IMR-90 (cell line): ENCODE measurements around the gene IER5. TPM values are rescaled to one million over a fixed set of nuclear protein-coding genes. Genes with fewer than 3 reads are reported as not detected.
A peak's percentile ranks its signal among the peaks of the same experiment; 100 is the strongest.

Experiments used
- ATAC-seq: fragments of 200-7000 bp; cut with Tn5 transposase; 2 replicates; pipeline ENCODE4 v1.9.1; 2020; ENCODE audit warnings: low read depth, mild to moderate bottlenecking, moderate library complexity
- BruUV-seq: library from RNA; stranded (reverse); fragments of 400-500 nt; replicated peaks from 2 replicates; lab custom pipeline; 2021; lab: Mats Ljungman, UMichigan
- CTCF ChIA-PET: fragments of 300-600 bp; formaldehyde crosslinking; extraction: SDS; loops from one replicate; lab custom pipeline; 2021; ENCODE audit warnings: antibody characterized with exemption; lab: Yijun Ruan, JAX
- POLR2A ChIA-PET: fragments of 300-600 bp; sonication (Branson Sonifier 250); formaldehyde crosslinking; loops from one replicate; lab custom pipeline; 2022; ENCODE audit warnings: antibody characterized with exemption; ENCODE audit not compliant: unreplicated experiment; lab: Charles Lee
- DNase-seq: peaks from one replicate; pipeline ENCODE4 v3.0.0; 2013
- H2AFZ ChIP-seq: replicated peaks from 2 replicates; pipeline ENCODE3; 2013; ENCODE audit warnings: low read length, mild to moderate bottlenecking; ENCODE audit not compliant: poor library complexity
- H2AK5ac ChIP-seq: 2 replicates; pipeline ENCODE4 v1.6.1; 2013; ENCODE audit warnings: low read depth, low read length, inconsistent platforms
- H2AK9ac ChIP-seq: replicated peaks from 2 replicates; pipeline ENCODE3; 2013; ENCODE audit warnings: mild to moderate bottlenecking, low read depth, low read length, moderate library complexity; ENCODE audit not compliant: poor library complexity
- H2BK120ac ChIP-seq: 2 replicates; pipeline ENCODE4 v1.6.1; 2013; ENCODE audit warnings: low read depth, low read length, inconsistent platforms
- H2BK15ac ChIP-seq: 3 replicates; pipeline ENCODE4 v1.6.1; 2013; ENCODE audit warnings: low read depth, low read length, inconsistent platforms
- H2BK20ac ChIP-seq: 2 replicates; pipeline ENCODE4 v1.6.1; 2013; ENCODE audit warnings: low read depth, mild to moderate bottlenecking, inconsistent platforms, low read length, moderate library complexity
- H2BK5ac ChIP-seq: 2 replicates; pipeline ENCODE4 v1.6.1; 2013; ENCODE audit warnings: mild to moderate bottlenecking, low read depth, low read length, inconsistent platforms; ENCODE audit not compliant: poor library complexity, severe bottlenecking
- H3K14ac ChIP-seq: replicated peaks from 2 replicates; pipeline ENCODE4 v1.6.1; 2013; ENCODE audit warnings: low read depth, low read length, inconsistent platforms
- H3K18ac ChIP-seq: 2 replicates; pipeline ENCODE4 v1.6.1; 2013; ENCODE audit warnings: low read depth, low read length, control low read depth
- H3K23ac ChIP-seq: 2 replicates; pipeline ENCODE4 v1.6.1; 2013; ENCODE audit warnings: low read depth, low read length, inconsistent platforms
- H3K27ac ChIP-seq: 2 replicates; pipeline ENCODE4 v1.5.1; 2013; ENCODE audit warnings: mild to moderate bottlenecking, control low read depth, low read length; ENCODE audit not compliant: insufficient read depth
- H3K27me3 ChIP-seq: 2 replicates; pipeline ENCODE4 v1.6.1; 2013; ENCODE audit warnings: low read length; ENCODE audit not compliant: control insufficient read depth, insufficient read depth
- H3K36me3 ChIP-seq: 2 replicates; pipeline ENCODE4 v1.6.1; 2013; ENCODE audit warnings: low read length, mixed read lengths; ENCODE audit not compliant: control insufficient read depth, insufficient read depth
- H3K4ac ChIP-seq: 2 replicates; pipeline ENCODE4 v1.6.1; 2013; ENCODE audit warnings: low read depth, low read length, inconsistent platforms
- H3K4me1 ChIP-seq: 2 replicates; pipeline ENCODE4 v1.6.1; 2013; ENCODE audit warnings: low read length, mixed read lengths; ENCODE audit not compliant: control insufficient read depth, insufficient read depth
- H3K4me2 ChIP-seq: 2 replicates; pipeline ENCODE4 v1.6.1; 2013; ENCODE audit warnings: low read depth, mild to moderate bottlenecking, control low read depth, low read length, moderate library complexity
- H3K4me3 ChIP-seq: 2 replicates; pipeline ENCODE4 v1.5.1; 2013; ENCODE audit warnings: low read depth, mild to moderate bottlenecking, control low read depth, low read length, moderate library complexity; ENCODE audit not compliant: insufficient read depth
- H3K56ac ChIP-seq: 2 replicates; pipeline ENCODE4 v1.6.1; 2013; ENCODE audit warnings: low read length, inconsistent platforms; ENCODE audit not compliant: insufficient read depth; ENCODE audit errors: extremely low read depth
- H3K79me1 ChIP-seq, 2 experiments: 2 replicates each; pipeline ENCODE4 v1.6.1; 2013; ENCODE audit warnings: low read length in 2 of 2, inconsistent platforms in 1 of 2, low read depth in 1 of 2
- H3K9ac ChIP-seq: 2 replicates; pipeline ENCODE4 v1.6.1; 2013; ENCODE audit warnings: low read depth, low read length, control low read depth
- H3K9me1 ChIP-seq: 2 replicates; pipeline ENCODE4 v1.6.1; 2013; ENCODE audit warnings: low read length, inconsistent platforms; ENCODE audit not compliant: insufficient read depth
- H3K9me3 ChIP-seq: 2 replicates; pipeline ENCODE4 v1.6.1; 2013; ENCODE audit warnings: low read length; ENCODE audit not compliant: control insufficient read depth, insufficient read depth
- H4K20me1 ChIP-seq: 2 replicates; pipeline ENCODE4 v1.6.1; 2013; ENCODE audit warnings: low read length, inconsistent platforms; ENCODE audit not compliant: insufficient read depth
- H4K5ac ChIP-seq: 2 replicates; pipeline ENCODE4 v1.6.1; 2013; ENCODE audit warnings: mild to moderate bottlenecking, low read depth, low read length, control low read depth
- H4K8ac ChIP-seq, 2 experiments: 2 replicates each; pipeline ENCODE4 v1.6.1; 2013; ENCODE audit warnings: low read depth in 2 of 2, low read length in 2 of 2, control low read depth in 1 of 2, inconsistent platforms in 1 of 2
- H4K91ac ChIP-seq: 2 replicates; pipeline ENCODE4 v1.6.1; 2013; ENCODE audit warnings: low read depth, low read length, inconsistent platforms; ENCODE audit not compliant: insufficient read depth
- CEBPB ChIP-seq: IDR thresholded peaks from 2 replicates; pipeline ENCODE4 v1.6.1; 2012; ENCODE audit warnings: low read depth, low read length, improper control_type of control experiment
- ELK1 ChIP-seq: fragments of 150-350 bp; IDR thresholded peaks from 2 replicates; pipeline ENCODE4 v1.6.1; 2016; ENCODE audit warnings: low read depth, mild to moderate bottlenecking, low read length, moderate library complexity, borderline replicate concordance
- MXI1 ChIP-seq: IDR thresholded peaks from 2 replicates; pipeline ENCODE4 v1.6.1; 2012; ENCODE audit warnings: low read depth, mild to moderate bottlenecking, low read length, moderate library complexity, borderline replicate concordance
- RCOR1 ChIP-seq: IDR thresholded peaks from 2 replicates; pipeline ENCODE4 v1.6.1; 2012; ENCODE audit warnings: mild to moderate bottlenecking, low read length, improper control_type of control experiment; ENCODE audit not compliant: insufficient replicate concordance
- RFX5 ChIP-seq: IDR thresholded peaks from 2 replicates; pipeline ENCODE4 v1.8.0; 2012; ENCODE audit warnings: low read depth, mild to moderate bottlenecking, low read length, moderate library complexity
- USF2 ChIP-seq: fragments of 150-350 bp; IDR thresholded peaks from 2 replicates; pipeline ENCODE4 v1.6.1; 2017; ENCODE audit warnings: mild to moderate bottlenecking, antibody characterized with exemption, low read length, low read depth
- WGBS, 2 experiments: methylation state at CpG; one replicate each; pipeline versions ENCODE4 v1.1.5 to v1.1.7; 2013; ENCODE audit warnings: missing lambda C conversion rate in 2 of 2; ENCODE audit not compliant: insufficient read length in 1 of 2; ENCODE audit errors: extremely low coverage in 2 of 2; 5-methylcytosine and 5-hydroxymethylcytosine counted together
- dilution Hi-C: fragments of 300-500 bp; cut with HindIII; formaldehyde crosslinking; loops from one replicate; pipeline ENCODE4 v1.14.3; 2018; ENCODE audit warnings: low sequenced_read_pairs; ENCODE audit not compliant: unreplicated experiment
- in situ Hi-C: fragments of 300-500 bp; cut with MboI; formaldehyde crosslinking; loops from 3 replicates; pipeline ENCODE4 v1.14.3; 2019; ENCODE audit warnings: low sequenced_read_pairs, inconsistent platforms, mixed read lengths
- intact Hi-C: fragments of 100-400 bp; cut with micrococcal nuclease; formaldehyde crosslinking; loops from 2 replicates; pipeline ENCODE4 v1.10.0; 2022
- polyA plus RNA-seq, 3 experiments: library from polyadenylated mRNA; depleted of rRNA; stranded (reverse); fragments of >200 nt; gene quantifications; 2 replicates each; pipeline ENCODE4 v1.2.3, GENCODE V29; 2012; ENCODE audit warnings: low replicate concordance in 1 of 3
- total RNA-seq: library from RNA; depleted of rRNA; stranded (reverse); fragments of >200 nt; gene quantifications from 2 replicates; pipeline ENCODE4 v1.2.3, GENCODE V29; 2012

The IER5 gene
- total and polyA plus RNA-seq, 2 of the 4 experiments (the other 2 are of a cell fraction), result 15.8 to 27.1 TPM

GRCh38 chr1:181108304-181108867, 19.9 kb downstream of the IER5 start:
- in situ Hi-C loops (no loop called here), intact Hi-C loops (no loop called here), dilution Hi-C loops (no loop called here)
- no peaks in the 10 kb centered on the region for H3K27me3 ChIP-seq
- no peak overlapping the region for H3K9ac ChIP-seq
- no peaks in the 10 kb centered on the region; the same call in 1 of the 2 replicates for H4K20me1 ChIP-seq
- H2BK20ac ChIP-seq, result no peak overlapping the region
- H3K9me3 ChIP-seq, result no peaks in the 10 kb centered on the region
- no peak overlapping the region for H3K27ac ChIP-seq
- 49% methylated on average over 4 of the region's 7 CpGs; no CpG with 5 or more reads in 1 of the 2 experiments for WGBS, 2 experiments
- no peak overlapping the region for H3K14ac ChIP-seq
- peaks cover 12 to 37% of the 10 kb centered on the region in 2 experiments for H3K79me1 ChIP-seq
- no peak overlapping the region for H3K4me2 ChIP-seq
- H3K4me1 ChIP-seq, result peaks cover 32% of the 10 kb centered on the region
- no peak overlapping the region for H2BK5ac ChIP-seq
- H2AFZ ChIP-seq, result no peak overlapping the region
- no TSS peak for BruUV-seq
- TF ChIP-seq RCOR1, result no peak
- TF ChIP-seq MXI1, result no peak
- TF ChIP-seq USF2, result no peak
- TF ChIP-seq RFX5, result no peak
- TF ChIP-seq CEBPB, result no peak
- no peak for TF ChIP-seq ELK1
- ATAC-seq, result no peak
- no peak overlapping the region for H4K5ac ChIP-seq
- no peak overlapping the region for H3K18ac ChIP-seq
- H2BK120ac ChIP-seq, result 0 out of 2 replicates have a peak overlapping the region, but pooled peaks have one; percentile 32
- H4K8ac ChIP-seq, result 0 out of 4 replicates have a peak overlapping the region, but pooled peaks of 1 of the 2 experiments have one; percentile 6
- peak overlapping the region; percentile 26; the same call in 1 of the 2 replicates for H4K91ac ChIP-seq
- H3K23ac ChIP-seq, result peak overlapping the region; percentile 55; the same call in 1 of the 2 replicates
- H2AK9ac ChIP-seq, result peak overlapping the region; percentile 4
- peak overlapping the region; percentile 54 for H2AK5ac ChIP-seq
- ChIA-PET CTCF (no interaction called here), POLR2A (no interaction called here)
- H3K36me3 ChIP-seq, result no peaks in the 10 kb centered on the region
- no peak for DNase-seq
- peak overlapping the region; percentile 51 for H3K4ac ChIP-seq
- no peak overlapping the region; the same call in 2 of the 3 replicates for H2BK15ac ChIP-seq
- no peak overlapping the region for H3K4me3 ChIP-seq
- peaks cover 19% of the 10 kb centered on the region for H3K9me1 ChIP-seq
- H3K56ac ChIP-seq, result no peak overlapping the region
